ENCODE measurements around the gene DCDC1.

GRCh38 chr11:31243706-31244105, 125.8 kb downstream of the DCDC1 start:
- TF ChIP-seq, protein P1, sequence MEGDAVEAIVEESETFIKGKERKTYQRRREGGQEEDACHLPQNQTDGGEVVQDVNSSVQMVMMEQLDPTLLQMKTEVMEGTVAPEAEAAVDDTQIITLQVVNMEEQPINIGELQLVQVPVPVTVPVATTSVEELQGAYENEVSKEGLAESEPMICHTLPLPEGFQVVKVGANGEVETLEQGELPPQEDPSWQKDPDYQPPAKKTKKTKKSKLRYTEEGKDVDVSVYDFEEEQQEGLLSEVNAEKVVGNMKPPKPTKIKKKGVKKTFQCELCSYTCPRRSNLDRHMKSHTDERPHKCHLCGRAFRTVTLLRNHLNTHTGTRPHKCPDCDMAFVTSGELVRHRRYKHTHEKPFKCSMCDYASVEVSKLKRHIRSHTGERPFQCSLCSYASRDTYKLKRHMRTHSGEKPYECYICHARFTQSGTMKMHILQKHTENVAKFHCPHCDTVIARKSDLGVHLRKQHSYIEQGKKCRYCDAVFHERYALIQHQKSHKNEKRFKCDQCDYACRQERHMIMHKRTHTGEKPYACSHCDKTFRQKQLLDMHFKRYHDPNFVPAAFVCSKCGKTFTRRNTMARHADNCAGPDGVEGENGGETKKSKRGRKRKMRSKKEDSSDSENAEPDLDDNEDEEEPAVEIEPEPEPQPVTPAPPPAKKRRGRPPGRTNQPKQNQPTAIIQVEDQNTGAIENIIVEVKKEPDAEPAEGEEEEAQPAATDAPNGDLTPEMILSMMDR (IDR thresholded peaks at IDR 0.05; ENCODE audit: low read depth, low read length), result no peak
- no peak for TF ChIP-seq POLR2A (IDR thresholded peaks at IDR 0.05; ENCODE audit: extremely low read depth, insufficient read length)
- no peak for TF ChIP-seq MYC (IDR thresholded peaks at IDR 0.05; ENCODE audit: low read depth, low read length)
